Stimulated activated CD4-positive, alpha-beta T cell treated with anti-CD3 and anti-CD28 coated beads, Interleukin-1b, Interleukin-23, amount 100 ng/mL, for 4 hours (primary cell): ENCODE results near the gene PPM1H.

Experiments used
- DNase-seq, 2 donors: peaks; one replicate each; pipeline ENCODE4 v3.0.0-alpha.2; 2020; ENCODE audit warnings: low read depth in 2 of 2

Gene PPM1H

GRCh38 chr12:62713723-62714122 is 221.2 kb downstream of the PPM1H start:
- no peak for DNase-seq

- DNase-seq, result no peak
Observed at GRCh38 chr12:62712681-62713573, 222.0 kb downstream of the PPM1H start.

GRCh38 chr12:62711631-62712241 is 223.2 kb downstream of the PPM1H start:
- no peak for DNase-seq

- no peak for DNase-seq
Observed at GRCh38 chr12:62709311-62709710, 225.6 kb downstream of the PPM1H start.

- DNase-seq, result no peak
Observed at GRCh38 chr12:62707939-62708338, 227.0 kb downstream of the PPM1H start.

GRCh38 chr12:62705846-62706245 is 229.1 kb downstream of the PPM1H start:
- no peak for DNase-seq

GRCh38 chr12:62703011-62703380 is 232.0 kb downstream of the PPM1H start:
- DNase-seq, result no peak

GRCh38 chr12:62701492-62701891 is 233.5 kb downstream of the PPM1H start:
- DNase-seq, result no peak

GRCh38 chr12:62700091-62700880 is 234.7 kb downstream of the PPM1H start:
- no peak for DNase-seq

- no peak for DNase-seq
Observed at GRCh38 chr12:62698701-62699101, 236.2 kb downstream of the PPM1H start.

GRCh38 chr12:62697893-62698292 is 237.1 kb downstream of the PPM1H start:
- no peak for DNase-seq

GRCh38 chr12:62695696-62696095 is 239.3 kb downstream of the PPM1H start:
- DNase-seq, result no peak

GRCh38 chr12:62694632-62695031 is 240.3 kb downstream of the PPM1H start:
- DNase-seq, result no peak

GRCh38 chr12:62694116-62694515 is 240.8 kb downstream of the PPM1H start:
- DNase-seq, result no peak

- no peak for DNase-seq
Observed at GRCh38 chr12:62693376-62694050, 241.4 kb downstream of the PPM1H start.

- DNase-seq, result no peak
Observed at GRCh38 chr12:62692884-62693283, 242.1 kb downstream of the PPM1H start.

GRCh38 chr12:62691309-62691708 is 243.6 kb downstream of the PPM1H start:
- no peak for DNase-seq

- DNase-seq, result no peak
Observed at GRCh38 chr12:62689042-62689839, 245.7 kb downstream of the PPM1H start.

- DNase-seq, result no peak
Observed at GRCh38 chr12:62686938-62687337, 248.0 kb downstream of the PPM1H start.

- no peak for DNase-seq
Observed at GRCh38 chr12:62684570-62685295, 250.2 kb downstream of the PPM1H start.
